ENCODE measurements around the gene LONP2. TPM values are rescaled to one million over a fixed set of nuclear protein-coding genes. Genes with fewer than 3 reads are reported as not detected.

LONP2 gene
- total RNA-seq, 1 experiment from 2014 or later: 82.2 TPM

- no peak overlapping the region for H3K4me3 ChIP-seq (ENCODE audit: low read length)
- H3K9me2 ChIP-seq (replicated peaks; ENCODE audit: insufficient read depth, low read length): no peaks in the 10 kb centered on the region
- no peaks in the 10 kb centered on the region for H3K4me1 ChIP-seq (ENCODE audit: low read length)
- H3K9me3 ChIP-seq (ENCODE audit: low read length): no peaks in the 10 kb centered on the region
- H3K27ac ChIP-seq (ENCODE audit: low read length): no peak overlapping the region
- DNase-seq: no peak
- no peak overlapping the region for H3K9ac ChIP-seq (ENCODE audit: low read length)
- H3K79me2 ChIP-seq (ENCODE audit: low read length): peaks cover 20% of the 10 kb centered on the region
- H4K20me1 ChIP-seq (ENCODE audit: insufficient read depth, low read depth, low read length): no peaks in the 10 kb centered on the region
- H3K4me2 ChIP-seq (ENCODE audit: low read depth, low read length, poor library complexity, severe bottlenecking): no peak overlapping the region
- H3K27me3 ChIP-seq (ENCODE audit: low read length): no peaks in the 10 kb centered on the region
- H3K36me3 ChIP-seq (ENCODE audit: insufficient read depth, low read length): no peaks in the 10 kb centered on the region
- no peak overlapping the region for H2AFZ ChIP-seq (ENCODE audit: low read length)
Measured at GRCh38 chr16:48323783-48324775, 80.0 kb downstream of the LONP2 start.

GRCh38 chr16:48326915-48327314 lies 82.8 kb downstream of the LONP2 start:
- Histone ChIP-seq H4K20me1 (ENCODE audit: insufficient read depth, low read depth, low read length) (no peaks in the 10 kb centered on the region), H3K79me2 (ENCODE audit: low read length) (peaks cover 23% of the 10 kb centered on the region), H3K9me2 (replicated peaks; ENCODE audit: insufficient read depth, low read length) (no peaks in the 10 kb centered on the region), H3K4me3 (ENCODE audit: low read length) (no peak overlapping the region), H3K27me3 (ENCODE audit: low read length) (no peaks in the 10 kb centered on the region), H3K4me2 (ENCODE audit: low read depth, low read length, poor library complexity, severe bottlenecking) (no peak overlapping the region), H3K36me3 (ENCODE audit: insufficient read depth, low read length) (no peaks in the 10 kb centered on the region), H3K9me3 (ENCODE audit: low read length) (no peaks in the 10 kb centered on the region), H3K27ac (ENCODE audit: low read length) (no peak overlapping the region), H3K4me1 (ENCODE audit: low read length) (no peaks in the 10 kb centered on the region), H3K9ac (ENCODE audit: low read length) (no peak overlapping the region), H2AFZ (ENCODE audit: low read length) (no peak overlapping the region)
- DNase-seq: no peak

DNA sequence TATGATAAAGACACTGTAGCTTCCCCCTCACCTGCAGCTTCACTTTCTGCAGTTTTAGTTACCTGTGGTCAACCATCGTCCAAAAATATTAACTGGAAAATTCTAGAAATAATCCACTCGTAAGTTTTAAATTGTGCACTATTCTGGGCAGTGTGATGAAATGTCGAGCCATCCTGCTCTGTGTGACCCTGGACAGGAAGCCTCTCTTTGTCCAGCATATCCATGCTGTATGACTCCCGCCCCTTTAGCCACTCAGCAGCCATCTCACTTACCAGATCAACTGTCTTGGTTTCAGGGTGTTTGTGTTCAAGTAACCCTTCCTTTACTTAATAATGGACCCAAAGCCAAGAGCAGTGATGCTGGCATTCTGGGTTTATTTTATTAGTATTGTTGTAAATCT lies 85.0 kb downstream of the LONP2 start:
- Histone ChIP-seq H3K4me3 (ENCODE audit: low read length) (no peak overlapping the region), H3K27me3 (ENCODE audit: low read length) (no peaks in the 10 kb centered on the region), H3K9me2 (replicated peaks; ENCODE audit: insufficient read depth, low read length) (no peaks in the 10 kb centered on the region), H3K79me2 (ENCODE audit: low read length) (peaks cover 23% of the 10 kb centered on the region), H4K20me1 (ENCODE audit: insufficient read depth, low read depth, low read length) (no peaks in the 10 kb centered on the region), H2AFZ (ENCODE audit: low read length) (no peak overlapping the region), H3K4me2 (ENCODE audit: low read depth, low read length, poor library complexity, severe bottlenecking) (no peak overlapping the region), H3K9me3 (ENCODE audit: low read length) (no peaks in the 10 kb centered on the region), H3K9ac (ENCODE audit: low read length) (no peak overlapping the region), H3K36me3 (ENCODE audit: insufficient read depth, low read length) (no peaks in the 10 kb centered on the region; the same call in 1 of the 2 replicates), H3K27ac (ENCODE audit: low read length) (no peak overlapping the region), H3K4me1 (ENCODE audit: low read length) (no peaks in the 10 kb centered on the region)
- DNase-seq: no peak

DNA sequence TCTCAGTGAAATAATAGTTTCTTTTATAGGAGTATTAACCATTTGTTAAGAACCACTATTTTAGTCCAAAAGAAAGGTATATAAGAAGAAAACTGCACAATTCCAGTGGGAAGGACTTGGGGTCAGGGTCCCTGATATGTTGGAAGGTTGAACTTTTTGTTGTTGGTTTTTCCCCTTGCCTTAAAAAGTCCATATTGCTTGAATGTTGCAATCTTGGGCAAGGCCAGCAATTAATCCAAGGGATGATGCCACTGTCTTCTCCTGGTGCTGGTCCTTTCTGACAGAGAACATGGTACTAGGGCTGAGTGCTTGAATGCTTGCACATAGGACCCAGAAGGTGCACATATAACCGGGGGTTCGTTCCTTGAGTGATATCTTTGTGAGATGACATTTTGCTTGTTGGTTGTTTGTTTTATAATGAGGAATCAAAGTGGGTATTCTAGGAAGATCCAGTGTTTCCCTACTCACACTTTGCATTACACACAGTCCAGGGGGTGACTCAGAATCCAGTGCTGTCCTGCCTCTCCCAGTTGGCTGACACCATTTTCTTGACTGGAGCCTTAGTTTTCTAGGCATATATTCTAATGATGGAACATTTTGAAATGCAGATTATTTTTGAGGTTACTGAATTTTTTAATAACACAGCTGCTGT lies 86.2 kb downstream of the LONP2 start:
- Histone ChIP-seq H3K4me1 (ENCODE audit: low read length) (no peaks in the 10 kb centered on the region), H2AFZ (ENCODE audit: low read length) (no peak overlapping the region), H3K4me3 (ENCODE audit: low read length) (no peak overlapping the region), H4K20me1 (ENCODE audit: insufficient read depth, low read depth, low read length) (no peaks in the 10 kb centered on the region), H3K27me3 (ENCODE audit: low read length) (no peaks in the 10 kb centered on the region), H3K9me2 (replicated peaks; ENCODE audit: insufficient read depth, low read length) (no peaks in the 10 kb centered on the region), H3K79me2 (ENCODE audit: low read length) (peaks cover 23% of the 10 kb centered on the region), H3K9ac (ENCODE audit: low read length) (no peak overlapping the region), H3K4me2 (ENCODE audit: low read depth, low read length, poor library complexity, severe bottlenecking) (no peak overlapping the region), H3K36me3 (ENCODE audit: insufficient read depth, low read length) (peaks cover 6% of the 10 kb centered on the region; the same call in 1 of the 2 replicates), H3K9me3 (ENCODE audit: low read length) (no peaks in the 10 kb centered on the region), H3K27ac (ENCODE audit: low read length) (no peak overlapping the region)
- DNase-seq: no peak

DNA sequence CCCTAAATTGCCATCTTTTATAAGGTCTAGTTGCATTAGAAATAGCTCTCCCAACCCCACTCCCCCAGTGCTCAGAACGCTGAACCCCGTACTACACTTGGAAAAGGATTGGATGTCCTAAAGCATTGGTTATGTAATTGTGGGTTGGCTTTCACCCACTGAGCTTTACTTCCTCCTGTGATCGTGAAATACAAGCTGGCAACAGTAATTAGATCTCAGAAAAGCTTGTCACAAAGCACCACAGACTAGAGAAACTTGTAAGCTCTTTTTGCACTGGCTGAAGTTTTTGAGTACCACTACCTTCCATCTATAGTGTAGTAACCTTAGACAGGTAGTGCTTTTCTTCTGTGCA lies 86.7 kb downstream of the LONP2 start:
- no peaks in the 10 kb centered on the region for H3K27me3 ChIP-seq (ENCODE audit: low read length)
- H3K27ac ChIP-seq (ENCODE audit: low read length): no peak overlapping the region
- H3K4me2 ChIP-seq (ENCODE audit: low read depth, low read length, poor library complexity, severe bottlenecking): no peak overlapping the region
- H3K9me2 ChIP-seq (replicated peaks; ENCODE audit: insufficient read depth, low read length): no peaks in the 10 kb centered on the region
- H3K36me3 ChIP-seq (ENCODE audit: insufficient read depth, low read length): peaks cover 7% of the 10 kb centered on the region; the same call in 1 of the 2 replicates
- H4K20me1 ChIP-seq (ENCODE audit: insufficient read depth, low read depth, low read length): no peaks in the 10 kb centered on the region
- no peaks in the 10 kb centered on the region for H3K9me3 ChIP-seq (ENCODE audit: low read length)
- H2AFZ ChIP-seq (ENCODE audit: low read length): no peak overlapping the region
- H3K4me1 ChIP-seq (ENCODE audit: low read length): no peaks in the 10 kb centered on the region
- no peak overlapping the region for H3K4me3 ChIP-seq (ENCODE audit: low read length)
- no peak overlapping the region for H3K9ac ChIP-seq (ENCODE audit: low read length)
- no peak for DNase-seq
- peaks cover 23% of the 10 kb centered on the region for H3K79me2 ChIP-seq (ENCODE audit: low read length)

GRCh38 chr16:48332978-48333377 lies 88.9 kb downstream of the LONP2 start:
- no peaks in the 10 kb centered on the region for H4K20me1 ChIP-seq (ENCODE audit: insufficient read depth, low read depth, low read length)
- no peak overlapping the region for H2AFZ ChIP-seq (ENCODE audit: low read length)
- H3K9me2 ChIP-seq (replicated peaks; ENCODE audit: insufficient read depth, low read length): no peaks in the 10 kb centered on the region
- DNase-seq: no peak
- no peaks in the 10 kb centered on the region for H3K4me1 ChIP-seq (ENCODE audit: low read length)
- peaks cover 16% of the 10 kb centered on the region; the same call in 1 of the 2 replicates for H3K79me2 ChIP-seq (ENCODE audit: low read length)
- H3K4me2 ChIP-seq (ENCODE audit: low read depth, low read length, poor library complexity, severe bottlenecking): no peak overlapping the region
- no peaks in the 10 kb centered on the region for H3K9me3 ChIP-seq (ENCODE audit: low read length)
- H3K27me3 ChIP-seq (ENCODE audit: low read length): no peaks in the 10 kb centered on the region
- H3K4me3 ChIP-seq (ENCODE audit: low read length): no peak overlapping the region
- peaks cover 11% of the 10 kb centered on the region; the same call in 1 of the 2 replicates for H3K36me3 ChIP-seq (ENCODE audit: insufficient read depth, low read length)
- no peak overlapping the region for H3K9ac ChIP-seq (ENCODE audit: low read length)
- no peak overlapping the region for H3K27ac ChIP-seq (ENCODE audit: low read length)

GRCh38 chr16:48334325-48334724 lies 90.2 kb downstream of the LONP2 start:
- Histone ChIP-seq H3K4me1 (ENCODE audit: low read length) (no peaks in the 10 kb centered on the region), H3K79me2 (ENCODE audit: low read length) (peaks cover 10% of the 10 kb centered on the region; the same call in 1 of the 2 replicates), H3K4me3 (ENCODE audit: low read length) (no peak overlapping the region), H3K9me3 (ENCODE audit: low read length) (no peaks in the 10 kb centered on the region), H3K9ac (ENCODE audit: low read length) (no peak overlapping the region), H2AFZ (ENCODE audit: low read length) (no peak overlapping the region), H3K9me2 (replicated peaks; ENCODE audit: insufficient read depth, low read length) (no peaks in the 10 kb centered on the region), H3K27ac (ENCODE audit: low read length) (no peak overlapping the region), H3K36me3 (ENCODE audit: insufficient read depth, low read length) (peaks cover 11% of the 10 kb centered on the region; the same call in 1 of the 2 replicates), H3K27me3 (ENCODE audit: low read length) (no peaks in the 10 kb centered on the region), H4K20me1 (ENCODE audit: insufficient read depth, low read depth, low read length) (no peaks in the 10 kb centered on the region), H3K4me2 (ENCODE audit: low read depth, low read length, poor library complexity, severe bottlenecking) (no peak overlapping the region)
- no peak for DNase-seq

- no peak for DNase-seq
- Histone ChIP-seq H3K4me1 (ENCODE audit: low read length) (no peaks in the 10 kb centered on the region), H3K9me2 (replicated peaks; ENCODE audit: insufficient read depth, low read length) (no peaks in the 10 kb centered on the region), H3K9ac (ENCODE audit: low read length) (no peak overlapping the region), H3K79me2 (ENCODE audit: low read length) (0 out of 2 replicates have a peak, but pooled peaks cover 2% of the 10 kb centered on the region), H2AFZ (ENCODE audit: low read length) (no peak overlapping the region), H4K20me1 (ENCODE audit: insufficient read depth, low read depth, low read length) (no peaks in the 10 kb centered on the region), H3K9me3 (ENCODE audit: low read length) (no peaks in the 10 kb centered on the region), H3K4me2 (ENCODE audit: low read depth, low read length, poor library complexity, severe bottlenecking) (no peak overlapping the region), H3K27me3 (ENCODE audit: low read length) (no peaks in the 10 kb centered on the region), H3K4me3 (ENCODE audit: low read length) (no peak overlapping the region), H3K27ac (ENCODE audit: low read length) (no peak overlapping the region), H3K36me3 (ENCODE audit: insufficient read depth, low read length) (peaks cover 17% of the 10 kb centered on the region; the same call in 1 of the 2 replicates)
Measured at GRCh38 chr16:48335961-48336360, 91.9 kb downstream of the LONP2 start.

All from Karpas-422 (cell line).